Caki2 (cell line): Measurements from ENCODE around the gene PPP1R16B. TPM values are rescaled to one million over a fixed set of nuclear protein-coding genes. Genes with fewer than 3 reads are reported as not detected.

Source experiments
- DNase-seq: peaks from one replicate; pipeline ENCODE4 v3.0.0-alpha.2; 2015; ENCODE audit warnings: low read depth
- in situ Hi-C: cut with HindIII; loops from 2 replicates; pipeline ENCODE4 v1.10.0; 2016; ENCODE audit warnings: low sequenced_read_pairs, low pct_unique_long_range_greater_than_20kb, mixed read lengths
- total RNA-seq: library from RNA; depleted of rRNA; stranded (reverse); fragments of >200 nt; shearing (Covaris generic); gene quantifications from 2 replicates; pipeline ENCODE4 v1.2.3, GENCODE V29; 2014; ENCODE audit warnings: low replicate concordance; rRNA removed

The PPP1R16B gene
- 0.07 and 0.78 TPM in 2 replicates for total RNA-seq

GRCh38 chr20:38805502-38805957 is at the start of gene PPP1R16B:
TSS of gene PPP1R16B (plus strand) at chr20:38805697. CDS start at chr20:38835926, 30,229 bp downstream.
- in situ Hi-C loops: no loop called here
- DNase-seq: no peak

DNA sequence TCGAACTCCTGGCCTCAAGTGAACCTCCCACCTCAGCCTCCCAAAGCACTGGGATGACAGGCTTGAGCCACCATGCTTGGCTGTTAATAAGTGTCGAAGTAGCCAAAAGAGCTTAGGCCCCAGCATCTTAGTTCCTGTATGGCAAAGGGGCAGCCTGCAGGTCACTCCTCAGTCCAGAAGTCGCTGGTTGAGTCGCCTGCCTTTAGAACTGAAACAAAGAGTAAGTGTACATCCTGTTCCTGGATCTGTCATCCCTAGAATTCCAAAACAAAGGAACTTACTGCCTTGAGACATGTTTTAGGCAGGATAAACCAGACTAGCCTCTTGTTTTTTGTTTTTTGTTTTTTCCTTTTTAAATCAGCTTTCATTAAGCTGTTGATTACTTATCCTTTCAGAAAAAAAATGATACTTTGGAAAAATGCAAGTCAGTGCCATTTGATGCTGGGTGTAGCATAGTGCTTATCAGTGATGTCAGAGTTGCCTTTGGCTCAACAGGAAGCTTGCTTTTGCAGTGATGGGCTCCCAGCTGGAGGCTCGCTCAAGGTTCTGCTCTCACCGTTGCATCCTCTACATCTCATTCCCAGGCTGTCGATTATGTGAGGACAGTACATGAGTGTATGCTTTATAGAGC is 48.2 kb upstream of the PPP1R16B start:
- no peak for DNase-seq
- in situ Hi-C loops: no loop called here

- DNase-seq: no peak
- in situ Hi-C loops: no loop called here
These were observed 46.4 kb upstream of the PPP1R16B start for GRCh38 chr20:38759106-38759505.

DNA sequence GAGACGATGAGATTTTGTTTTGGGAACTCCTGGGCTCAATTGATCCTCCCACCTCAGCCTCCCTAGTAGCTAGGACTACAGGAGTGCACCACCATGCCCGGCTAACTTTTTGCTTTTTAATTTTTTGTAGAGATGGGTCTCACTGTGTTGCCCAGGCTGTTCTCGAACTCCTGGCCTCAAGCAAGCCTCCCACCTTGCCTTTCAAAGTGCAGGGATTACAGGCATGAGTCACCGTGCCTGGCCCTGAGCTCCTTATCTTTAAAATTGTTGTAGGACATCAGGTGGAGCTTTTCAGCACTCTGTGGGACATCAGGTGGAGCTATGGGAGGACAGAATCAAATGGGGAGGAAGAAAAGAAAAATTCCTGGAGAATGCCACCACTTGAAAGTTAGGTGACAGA is 44.5 kb upstream of the PPP1R16B start:
- in situ Hi-C loops: no loop called here
- DNase-seq: no peak

- in situ Hi-C loops: no loop called here
- DNase-seq: no peak
These were observed 43.3 kb upstream of the PPP1R16B start for GRCh38 chr20:38762174-38762573.

- in situ Hi-C loops: no loop called here
These were observed 41.9 kb upstream of the PPP1R16B start for GRCh38 chr20:38763616-38764015.

DNA sequence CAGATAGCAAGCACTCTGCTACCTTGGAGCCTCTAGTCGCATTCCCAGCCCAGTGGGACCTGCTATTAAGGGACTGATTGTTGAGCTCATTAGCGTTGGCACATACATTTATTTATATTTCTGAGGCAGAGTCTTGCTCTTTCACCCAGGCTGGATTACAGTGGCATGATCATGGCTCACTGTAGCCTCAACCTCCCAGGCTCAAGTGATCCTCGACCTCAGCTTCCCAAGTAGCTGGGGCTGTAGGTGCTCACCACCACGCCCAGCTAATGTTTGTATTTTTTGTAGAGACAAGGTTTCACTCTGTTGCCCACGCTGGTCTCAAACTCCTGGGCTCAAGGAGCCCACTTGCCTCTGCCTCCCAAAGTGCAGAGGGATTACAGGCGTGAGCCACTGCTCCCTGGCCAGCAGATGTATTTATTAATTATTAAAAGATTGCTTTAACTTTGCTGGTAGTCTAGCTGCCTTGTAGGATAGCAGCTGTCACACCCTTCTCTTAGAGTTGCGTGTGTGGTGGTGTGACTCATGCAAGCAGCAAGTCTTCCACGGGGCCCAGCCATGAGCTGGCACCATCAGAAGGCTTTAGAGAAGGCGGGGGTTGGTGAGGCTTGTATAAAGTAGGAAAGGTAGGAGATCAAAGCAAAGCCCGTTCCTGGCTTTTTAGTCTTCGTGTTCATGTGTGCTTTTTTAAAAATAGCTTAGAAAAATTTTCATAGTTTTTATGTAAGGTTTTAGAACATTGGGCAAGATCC is 40.8 kb upstream of the PPP1R16B start:
- in situ Hi-C loops: no loop called here
- DNase-seq: peak; percentile 87

More at GRCh38 chr20:38763616-38764015, 41.9 kb upstream of the PPP1R16B start:
- DNase-seq: no peak

- in situ Hi-C loops: no loop called here
- no peak for DNase-seq
These were observed 39.4 kb upstream of the PPP1R16B start for GRCh38 chr20:38766071-38766470.

DNA sequence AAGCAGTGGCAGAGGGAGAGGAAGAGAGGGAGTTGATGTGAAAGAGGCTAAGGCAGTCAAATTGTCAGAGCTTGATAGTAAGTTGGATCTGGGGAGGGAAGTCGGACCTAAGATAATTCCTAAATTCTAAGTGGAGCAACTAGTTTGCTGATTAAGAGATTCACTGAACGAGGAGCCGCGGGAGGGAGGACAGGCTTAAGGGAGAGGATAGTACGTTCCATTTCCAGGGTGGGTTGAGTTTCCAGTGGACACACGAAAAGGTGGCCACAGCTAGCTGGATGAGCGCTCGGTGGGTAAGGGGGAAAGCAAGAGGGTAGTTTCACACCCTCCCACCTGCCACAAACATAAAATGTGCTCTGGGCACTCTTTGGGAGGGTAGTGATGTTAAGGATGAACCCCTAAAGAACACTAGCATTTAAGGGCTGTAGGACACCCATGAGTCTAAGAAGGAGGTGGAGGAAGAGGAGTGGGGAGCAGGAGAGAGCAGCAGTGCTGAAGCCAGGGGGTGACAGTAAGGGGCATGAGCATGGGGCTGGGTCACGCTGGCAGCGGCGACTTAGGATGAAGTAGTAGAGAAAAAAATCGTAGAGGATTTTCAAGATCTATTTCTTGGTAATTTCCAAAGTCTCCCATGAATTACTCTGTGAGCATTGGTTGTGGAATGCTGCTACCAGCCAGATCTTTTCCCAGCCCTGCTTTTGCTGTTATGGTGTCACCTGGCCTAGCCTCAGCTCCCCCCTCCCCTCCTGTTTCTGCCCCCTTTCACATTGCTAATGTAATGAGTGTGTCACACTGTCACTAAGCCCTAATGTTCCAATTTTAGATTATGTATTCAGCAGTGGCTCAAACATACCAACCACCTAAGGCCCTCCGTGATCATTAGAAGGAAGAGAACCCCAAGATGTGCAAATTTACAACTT is 35.9 kb upstream of the PPP1R16B start:
- DNase-seq: no peak
- in situ Hi-C loops: no loop called here

- in situ Hi-C loops: no loop called here
- DNase-seq: no peak
These were observed 35.0 kb upstream of the PPP1R16B start for GRCh38 chr20:38770546-38770945.

- no peak for DNase-seq
- in situ Hi-C loops: no loop called here
These were observed 34.5 kb upstream of the PPP1R16B start for GRCh38 chr20:38770970-38771369.

GRCh38 chr20:38771621-38772020 is 33.9 kb upstream of the PPP1R16B start:
- in situ Hi-C loops: no loop called here
- no peak for DNase-seq

DNA sequence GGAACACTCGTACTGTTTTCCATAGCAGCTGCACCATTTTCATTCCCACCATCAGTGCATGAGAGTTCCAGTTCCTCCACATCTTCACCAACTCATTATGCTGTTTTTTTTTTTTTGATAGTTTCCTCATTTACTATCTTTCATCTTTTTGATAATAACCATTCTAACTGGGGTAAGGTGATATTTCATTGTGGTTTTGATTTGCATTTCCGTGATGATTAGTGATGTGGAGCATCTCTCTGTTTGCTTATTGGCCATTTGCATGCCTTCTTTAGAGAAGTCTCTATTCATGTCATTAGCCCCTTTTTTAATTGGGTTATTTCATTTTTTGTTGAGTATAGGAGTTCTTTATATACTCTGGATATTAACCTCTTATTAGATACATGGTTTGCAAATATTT is 31.3 kb upstream of the PPP1R16B start:
- in situ Hi-C loops: no loop called here
- DNase-seq: no peak

DNA sequence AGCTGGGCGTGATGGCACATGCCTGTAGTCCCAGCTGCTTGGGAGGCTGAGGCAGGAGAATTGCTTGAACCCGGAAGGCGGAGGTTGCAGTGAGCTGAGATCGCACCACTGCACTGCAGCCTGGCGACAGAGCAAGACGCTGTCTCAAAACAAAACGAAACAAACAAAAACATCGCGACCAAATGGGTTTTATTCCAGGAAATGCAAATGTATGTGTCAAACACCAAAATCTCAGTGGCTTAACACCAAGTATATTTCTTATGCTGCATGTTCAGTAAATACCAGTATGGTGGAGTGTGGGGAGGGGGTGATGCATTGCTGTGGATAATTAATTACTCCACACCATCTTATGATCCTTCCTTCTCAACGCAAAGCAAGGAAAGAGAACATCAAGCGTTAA is 29.1 kb upstream of the PPP1R16B start:
- in situ Hi-C loops: no loop called here
- DNase-seq: no peak

DNA sequence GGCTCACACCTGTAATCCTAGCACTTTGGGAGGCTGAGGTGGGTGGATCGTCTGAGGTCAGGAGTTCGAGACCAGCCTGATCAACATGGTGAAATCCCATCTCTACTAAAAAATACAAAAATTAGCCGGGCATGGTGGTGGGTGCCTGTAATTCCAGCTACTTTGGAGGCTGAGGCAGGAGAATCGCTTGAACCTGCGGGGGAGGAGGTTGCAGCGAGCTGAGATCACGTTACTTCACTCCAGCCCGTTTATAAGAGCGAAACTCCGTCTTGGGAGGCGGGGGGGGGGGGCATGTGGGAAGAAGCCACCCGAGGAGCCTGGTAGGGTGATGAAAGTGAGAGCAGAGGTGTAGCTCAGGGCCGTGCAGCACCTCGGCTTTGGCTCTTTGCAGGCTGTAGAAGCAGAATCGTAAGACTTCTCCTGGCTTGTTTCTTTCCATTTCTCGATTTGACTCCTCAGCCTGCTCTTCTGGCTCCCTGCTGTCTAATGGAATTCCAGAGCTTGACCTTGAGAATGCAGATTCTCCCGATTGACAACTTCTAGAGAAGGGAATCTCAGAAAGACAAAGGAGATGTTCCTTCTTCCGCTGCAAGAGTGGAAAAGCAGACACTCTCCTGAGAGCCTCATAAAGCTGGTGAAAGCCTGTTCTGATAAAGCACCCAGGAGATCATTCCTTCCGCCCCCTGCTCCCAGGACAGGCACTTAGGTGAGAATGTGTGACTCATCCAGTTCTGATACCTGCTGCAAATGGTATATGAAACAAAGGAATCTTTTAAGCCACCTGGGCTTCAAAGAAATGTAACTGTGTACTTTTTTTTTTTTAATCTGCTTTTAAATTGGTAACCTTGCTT is 26.0 kb upstream of the PPP1R16B start:
- no peak for DNase-seq
- in situ Hi-C loops: no loop called here

DNA sequence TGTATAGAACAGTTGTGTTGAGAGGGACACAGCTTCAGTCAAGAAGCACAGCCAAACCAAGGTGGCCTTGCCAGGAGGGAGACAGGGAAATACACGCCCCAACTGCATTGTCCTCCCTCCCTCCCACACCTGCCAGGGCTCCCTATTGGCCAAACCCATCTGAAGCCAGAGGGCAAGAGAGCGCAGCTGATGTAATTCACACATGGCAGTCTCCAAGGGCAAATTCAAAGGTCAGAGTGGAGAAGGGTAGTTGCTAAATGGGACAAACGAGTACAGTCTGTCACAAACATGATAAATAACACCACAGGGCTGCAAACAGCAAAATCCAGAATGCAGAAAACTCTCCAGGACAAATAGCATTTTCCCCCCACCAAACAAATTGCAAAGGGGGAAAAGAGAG is 23.2 kb upstream of the PPP1R16B start:
- in situ Hi-C loops: no loop called here
- no peak for DNase-seq

- DNase-seq: no peak
- in situ Hi-C loops: no loop called here
These were observed 17.6 kb upstream of the PPP1R16B start for GRCh38 chr20:38787870-38788269.
